ENCODE data around the gene EXPH5. TPM values are rescaled to one million over a fixed set of nuclear protein-coding genes. Genes with fewer than 3 reads are reported as not detected.

EXPH5 gene
- total and polyA plus RNA-seq, 2 donors (not counting 3 experiments of a cell fraction or from before 2014, with no cell fraction given) = 0.03 to 0.09 TPM

DNA sequence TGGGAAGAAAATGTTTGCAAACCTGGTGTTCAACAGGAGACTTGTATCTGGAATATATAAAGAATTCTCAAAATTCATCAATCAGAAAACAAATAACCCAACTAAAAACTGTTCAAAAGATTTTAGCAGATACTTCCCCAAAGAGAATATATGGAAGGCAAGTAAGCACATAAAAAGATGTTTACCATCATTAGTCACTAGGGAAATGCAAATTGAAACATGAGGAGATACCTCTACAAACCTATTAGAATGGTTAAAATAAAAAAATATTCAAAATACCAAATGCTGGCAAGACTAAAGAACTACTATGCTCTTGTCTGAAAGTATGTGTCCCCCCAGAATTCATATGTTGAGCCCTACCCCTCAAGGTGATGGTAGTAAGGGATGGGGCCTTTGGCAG is 8.6 kb downstream of the EXPH5 start:
- FAIRE-seq = no peak

DNA sequence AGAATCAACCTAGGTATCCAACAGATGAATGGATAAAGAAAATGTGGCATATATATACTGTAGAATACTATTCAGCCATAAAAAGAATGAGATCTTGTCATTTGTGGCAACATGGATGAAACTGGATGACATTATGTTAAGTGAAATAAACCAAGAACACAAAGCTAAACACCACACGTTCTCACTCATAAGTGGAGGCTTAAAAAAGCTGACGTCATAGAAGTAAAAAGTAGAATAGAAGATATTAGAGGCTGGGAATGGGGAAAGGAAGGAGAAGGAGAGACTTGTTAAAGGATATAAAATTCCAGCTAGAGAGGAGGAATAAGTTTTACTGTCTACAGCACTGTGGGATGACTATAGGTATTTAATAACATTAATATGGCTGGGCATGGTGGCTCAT is 12.9 kb downstream of the EXPH5 start:
- CTCF ChIA-PET = interaction anchor here (1.2 kb wide), 1 partner anchor 9 kb away, joined by 5 read pairs; no protein-coding TSS in a partner anchor
- no peak for TF ChIP-seq JUN (IDR thresholded peaks at IDR 0.05; ENCODE audit: borderline replicate concordance, insufficient read depth, insufficient read length, low read depth)
- Histone ChIP-seq H2AFZ (ENCODE audit: low read depth, low read length) (no peak overlapping the region), H3K9me1 (replicated peaks; ENCODE audit: control insufficient read depth, extremely low read depth, insufficient read depth, low read length) (no peaks in the 10 kb centered on the region), H3K4me1 (ENCODE audit: control insufficient read depth, extremely low read depth, insufficient read depth, low read length) (no peaks in the 10 kb centered on the region), H3K9me3 (replicated peaks; ENCODE audit: control insufficient read depth, insufficient read depth, low read length) (no peaks in the 10 kb centered on the region), H4K20me1 (replicated peaks; ENCODE audit: control insufficient read depth, extremely low read depth, insufficient read depth, low read length) (no peaks in the 10 kb centered on the region), H3K27me3 (ENCODE audit: control insufficient read depth in 2 of 2, insufficient read depth in 2 of 2, low read length in 2 of 2) (peaks cover 0 to 2% of the 10 kb centered on the region in 2 experiments), H3K9ac (replicated peaks; ENCODE audit: extremely low read depth, insufficient read depth, low read length) (no peak overlapping the region), H3K27ac (ENCODE audit: insufficient read depth, low read depth, low read length) (no peak overlapping the region), H3K4me2 (ENCODE audit: insufficient read depth, low read length) (no peak overlapping the region), H3K79me2 (ENCODE audit: control insufficient read depth, insufficient read depth, low read length) (no peaks in the 10 kb centered on the region), H3K36me3 (ENCODE audit: control insufficient read depth in 2 of 2, extremely low read depth in 1 of 2, insufficient read depth in 2 of 2, low read length in 2 of 2) (no peaks in the 10 kb centered on the region), H3K4me3 (replicated peaks in 1 of 3; ENCODE audit: insufficient read depth in 1 of 3, low read depth in 1 of 3, low read length in 3 of 3) (no peak overlapping the region)
- DNase-seq (ENCODE audit: low read depth, low spot score) = no peak
- dilution Hi-C loops (cut with MboI; ENCODE audit: extremely low pct_ligation_motif_present, low sequenced_read_pairs) (no loop called here), intact Hi-C loops (cut with micrococcal nuclease) (no loop called here)
- no peak for FAIRE-seq
- POLR2A ChIA-PET = no interaction called here
- no TSS peak for BruUV-seq (replicated peaks)

More for the DNA sequence above, 8.6 kb downstream of the EXPH5 start:
- no peak overlapping the region for H2AFZ ChIP-seq (ENCODE audit: low read depth, low read length)
- ChIA-PET CTCF (no interaction called here), POLR2A (no interaction called here)
- no peaks in the 10 kb centered on the region for H3K36me3 ChIP-seq (ENCODE audit: control insufficient read depth in 2 of 2, extremely low read depth in 1 of 2, insufficient read depth in 2 of 2, low read length in 2 of 2)
- no peaks in the 10 kb centered on the region for H3K9me1 ChIP-seq (replicated peaks; ENCODE audit: control insufficient read depth, extremely low read depth, insufficient read depth, low read length)
- H3K79me2 ChIP-seq (ENCODE audit: control insufficient read depth, insufficient read depth, low read length) = no peaks in the 10 kb centered on the region
- dilution Hi-C loops (cut with MboI; ENCODE audit: extremely low pct_ligation_motif_present, low sequenced_read_pairs) (no loop called here), intact Hi-C loops (cut with micrococcal nuclease) (no loop called here)
- H3K27me3 ChIP-seq (ENCODE audit: control insufficient read depth in 2 of 2, insufficient read depth in 2 of 2, low read length in 2 of 2) = peaks cover 0 to 4% of the 10 kb centered on the region in 2 experiments
- H3K9me3 ChIP-seq (replicated peaks; ENCODE audit: control insufficient read depth, insufficient read depth, low read length) = no peaks in the 10 kb centered on the region
- TF ChIP-seq, protein P1, sequence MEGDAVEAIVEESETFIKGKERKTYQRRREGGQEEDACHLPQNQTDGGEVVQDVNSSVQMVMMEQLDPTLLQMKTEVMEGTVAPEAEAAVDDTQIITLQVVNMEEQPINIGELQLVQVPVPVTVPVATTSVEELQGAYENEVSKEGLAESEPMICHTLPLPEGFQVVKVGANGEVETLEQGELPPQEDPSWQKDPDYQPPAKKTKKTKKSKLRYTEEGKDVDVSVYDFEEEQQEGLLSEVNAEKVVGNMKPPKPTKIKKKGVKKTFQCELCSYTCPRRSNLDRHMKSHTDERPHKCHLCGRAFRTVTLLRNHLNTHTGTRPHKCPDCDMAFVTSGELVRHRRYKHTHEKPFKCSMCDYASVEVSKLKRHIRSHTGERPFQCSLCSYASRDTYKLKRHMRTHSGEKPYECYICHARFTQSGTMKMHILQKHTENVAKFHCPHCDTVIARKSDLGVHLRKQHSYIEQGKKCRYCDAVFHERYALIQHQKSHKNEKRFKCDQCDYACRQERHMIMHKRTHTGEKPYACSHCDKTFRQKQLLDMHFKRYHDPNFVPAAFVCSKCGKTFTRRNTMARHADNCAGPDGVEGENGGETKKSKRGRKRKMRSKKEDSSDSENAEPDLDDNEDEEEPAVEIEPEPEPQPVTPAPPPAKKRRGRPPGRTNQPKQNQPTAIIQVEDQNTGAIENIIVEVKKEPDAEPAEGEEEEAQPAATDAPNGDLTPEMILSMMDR (IDR thresholded peaks at IDR 0.05; ENCODE audit: extremely low read depth in 1 of 2, insufficient read depth in 1 of 2, low read depth in 1 of 2, low read length in 2 of 2) = no peak
- TF ChIP-seq POLR2AphosphoS5 (IDR thresholded peaks at IDR 0.05; ENCODE audit: insufficient read depth, low read depth, low read length) = no peak
- TF ChIP-seq POLR2A (IDR thresholded peaks at IDR 0.05; ENCODE audit: low read depth, low read length) = no peak
- TF ChIP-seq EZH2 (IDR thresholded peaks at IDR 0.05; ENCODE audit: borderline replicate concordance, low read depth, low read length, severe bottlenecking) = no peak
- no peak overlapping the region for H3K27ac ChIP-seq (ENCODE audit: insufficient read depth, low read depth, low read length)
- no peak overlapping the region for H3K4me2 ChIP-seq (ENCODE audit: insufficient read depth, low read length)
- H3K4me3 ChIP-seq (replicated peaks in 1 of 3; ENCODE audit: insufficient read depth in 1 of 3, low read depth in 1 of 3, low read length in 3 of 3) = no peak overlapping the region
- H3K4me1 ChIP-seq (ENCODE audit: control insufficient read depth, extremely low read depth, insufficient read depth, low read length) = no peaks in the 10 kb centered on the region
- H4K20me1 ChIP-seq (replicated peaks; ENCODE audit: control insufficient read depth, extremely low read depth, insufficient read depth, low read length) = no peaks in the 10 kb centered on the region
- no peak overlapping the region for H3K9ac ChIP-seq (replicated peaks; ENCODE audit: extremely low read depth, insufficient read depth, low read length)
- DNase-seq (ENCODE audit: low read depth, low spot score) = no peak
- BruUV-seq (replicated peaks) = no TSS peak
